GM12878 (cell line): ENCODE results near the gene CSNK2A1. TPM values are rescaled to one million over a fixed set of nuclear protein-coding genes. Genes with fewer than 3 reads are reported as not detected.
A peak's percentile ranks its signal among the peaks of the same experiment; 100 is the strongest.

Experiments
- ATAC-seq: fragments of 200-7000 bp; cut with Tn5 transposase; 3 replicates; pipeline ENCODE4 v1.9.1; 2020; ENCODE audit warnings: mild to moderate bottlenecking, moderate library complexity
- BruUV-seq: library from RNA; stranded (reverse); fragments of 400-500 nt; replicated peaks from 2 replicates; lab custom pipeline; 2021; lab: Mats Ljungman, UMichigan
- CTCF ChIA-PET: fragments of 300-600 bp; sonication (Branson Sonifier 250); formaldehyde crosslinking; extraction: SDS; loops from one replicate; lab custom pipeline; 2021; ENCODE audit warnings: inconsistent platforms; lab: Yijun Ruan, JAX
- POLR2A ChIA-PET: fragments of 350-600 bp; formaldehyde crosslinking; extraction: SDS; loops from one replicate; lab custom pipeline; 2021; ENCODE audit warnings: inconsistent platforms; lab: Charles Lee
- RAD21 ChIA-PET: fragments of 300-600 bp; sonication (Branson Sonifier 250); formaldehyde crosslinking; loops from one replicate; lab custom pipeline; 2023; ENCODE audit warnings: antibody characterized with exemption; ENCODE audit not compliant: unreplicated experiment; lab: Charles Lee
- SMC1A ChIA-PET: fragments of 300-600 bp; sonication (Branson Sonifier 250); formaldehyde crosslinking; loops from one replicate; lab custom pipeline; 2023; ENCODE audit not compliant: unreplicated experiment, uncharacterized antibody; lab: Charles Lee
- DNase-seq: peaks from one replicate; pipeline ENCODE4 v3.0.0-alpha.2; 2011; ENCODE audit warnings: low read depth, low spot score
- FAIRE-seq: peaks from 3 replicates; lab custom pipeline; 2011; peaks lifted over from hg19 to GRCh38; lab: Jason Lieb, UNC
- H2AFZ ChIP-seq: 2 replicates; pipeline ENCODE4 v1.6.0; 2011; ENCODE audit warnings: low read depth, low read length, control low read depth; ENCODE audit not compliant: control insufficient read depth
- H3K27ac ChIP-seq: 2 replicates; pipeline ENCODE4 v1.5.1; 2011; ENCODE audit warnings: control low read depth; ENCODE audit not compliant: control insufficient read depth, insufficient read depth
- H3K27me3 ChIP-seq, 2 experiments: replicated peaks in 1 of 2; 2 replicates each; pipeline versions ENCODE4 v1.6.0 to v1.6.1; 2011; ENCODE audit warnings: low read length in 1 of 2; ENCODE audit not compliant: control insufficient read depth in 2 of 2, insufficient read depth in 2 of 2
- H3K36me3 ChIP-seq, 2 experiments: 2 replicates each; pipeline ENCODE4 v1.5.1; 2011; ENCODE audit warnings: low read length in 1 of 2; ENCODE audit not compliant: control insufficient read depth in 2 of 2, insufficient read depth in 2 of 2
- H3K4me1 ChIP-seq: 2 replicates; pipeline ENCODE4 v1.6.1; 2011; ENCODE audit warnings: mild to moderate bottlenecking, low read length, moderate library complexity, mixed read lengths; ENCODE audit not compliant: control insufficient read depth, insufficient read depth
- H3K4me2 ChIP-seq: 2 replicates; pipeline ENCODE4 v1.6.0; 2011; ENCODE audit warnings: control low read depth; ENCODE audit not compliant: control insufficient read depth, insufficient read depth
- H3K4me3 ChIP-seq: fragments of 200-600 bp; sonication (generic); 2 replicates; pipeline ENCODE4 v1.5.1; 2016
- H3K79me2 ChIP-seq: 2 replicates; pipeline ENCODE4 v1.6.0; 2011; ENCODE audit warnings: low read length; ENCODE audit not compliant: control insufficient read depth, insufficient read depth
- H3K9ac ChIP-seq: 2 replicates; pipeline ENCODE4 v1.8.0; 2011; ENCODE audit warnings: low read length, control low read depth, mixed read lengths; ENCODE audit not compliant: control insufficient read depth, insufficient read depth
- H3K9me3 ChIP-seq: replicated peaks from 3 replicates; pipeline ENCODE4 v1.5.1; 2011; ENCODE audit warnings: mild to moderate bottlenecking, low read length; ENCODE audit not compliant: control insufficient read depth, insufficient read depth
- H4K20me1 ChIP-seq: 2 replicates; pipeline ENCODE4 v1.6.0; 2011; ENCODE audit not compliant: control insufficient read depth, insufficient read depth
- ATF3 ChIP-seq: IDR thresholded peaks from 2 replicates; pipeline ENCODE4 v1.6.1; 2011; ENCODE audit warnings: low read depth, mild to moderate bottlenecking, low read length, moderate library complexity, borderline replicate concordance; ENCODE audit errors: extremely low read depth
- E2F8 ChIP-seq: fragments of 450-650 bp; IDR thresholded peaks from 2 replicates; pipeline ENCODE4 v1.6.1; 2018; ENCODE audit warnings: mild to moderate bottlenecking, low read depth, moderate library complexity; ENCODE audit not compliant: partially characterized antibody
- ELK1 ChIP-seq: IDR thresholded peaks from 2 replicates; pipeline ENCODE4 v1.6.1; 2012; ENCODE audit warnings: low read depth, low read length, improper control_type of control experiment
- FOXM1 ChIP-seq: IDR thresholded peaks from 2 replicates; pipeline ENCODE4 v1.6.1; 2012; ENCODE audit warnings: low read depth, mild to moderate bottlenecking, inconsistent platforms, low read length, moderate library complexity
- HCFC1 ChIP-seq: fragments of 150-350 bp; IDR thresholded peaks from 2 replicates; pipeline ENCODE4 v1.6.1; 2014; ENCODE audit warnings: low read length
- NBN ChIP-seq: fragments of 450-650 bp; IDR thresholded peaks from 2 replicates; pipeline ENCODE4 v1.6.1; 2016
- NFYB ChIP-seq: IDR thresholded peaks from 2 replicates; pipeline ENCODE4 v1.6.1; 2011; ENCODE audit warnings: low read depth, mild to moderate bottlenecking, low read length, improper control_type of control experiment, moderate library complexity; ENCODE audit not compliant: insufficient read depth
- NR2F1 ChIP-seq: fragments of 450-650 bp; conservative IDR thresholded peaks from 2 replicates; pipeline ENCODE4 v1.6.1; 2017; ENCODE audit warnings: mild to moderate bottlenecking
- PAX5 ChIP-seq: IDR thresholded peaks from 2 replicates; pipeline ENCODE4 v1.6.1; 2011; ENCODE audit warnings: low read depth, low read length, borderline replicate concordance
- RAD51 ChIP-seq: fragments of 450-650 bp; IDR thresholded peaks from 2 replicates; pipeline ENCODE4 v1.6.1; 2016; ENCODE audit warnings: moderate library complexity, mild to moderate bottlenecking, inconsistent platforms
- SIX5 ChIP-seq: IDR thresholded peaks from 2 replicates; pipeline ENCODE4 v1.6.1; 2011; ENCODE audit warnings: mild to moderate bottlenecking, low read depth, low read length, moderate library complexity; ENCODE audit not compliant: severe bottlenecking
- SMAD1 ChIP-seq: fragments of 450-650 bp; IDR thresholded peaks from 2 replicates; pipeline ENCODE4 v1.6.1; 2018; ENCODE audit warnings: mild to moderate bottlenecking, low read depth; ENCODE audit not compliant: partially characterized antibody
- TCF7 ChIP-seq: IDR thresholded peaks from 2 replicates; pipeline ENCODE4 v1.6.1; 2014; ENCODE audit warnings: antibody characterized with exemption, borderline replicate concordance
- USF1 ChIP-seq: IDR thresholded peaks from 2 replicates; pipeline ENCODE4 v1.6.1; 2011; ENCODE audit warnings: borderline replicate concordance, low read depth, mild to moderate bottlenecking, moderate library complexity, mixed read lengths, low read length; ENCODE audit not compliant: insufficient read depth; ENCODE audit errors: extremely low read length
- USF2 ChIP-seq: IDR thresholded peaks from 2 replicates; pipeline ENCODE4 v1.6.1; 2011; ENCODE audit warnings: low read depth, low read length, improper control_type of control experiment, borderline replicate concordance
- YBX1 ChIP-seq: fragments of 450-650 bp; IDR thresholded peaks from 2 replicates; pipeline ENCODE4 v1.6.1; 2016; ENCODE audit warnings: antibody characterized with exemption
- ZNF622 ChIP-seq: fragments of 450-650 bp; IDR thresholded peaks from 2 replicates; pipeline ENCODE4 v1.6.1; 2017; ENCODE audit warnings: mild to moderate bottlenecking, inconsistent platforms
- WGBS: methylation state at CpG from one replicate; pipeline ENCODE4 v1.1.6; 2016; ENCODE audit warnings: low lambda C conversion rate; ENCODE audit not compliant: insufficient replicate concordance, insufficient coverage; ENCODE audit errors: missing lambda C conversion rate; 5-methylcytosine and 5-hydroxymethylcytosine counted together
- in situ Hi-C: fragments of 300-500 bp; cut with MboI; formaldehyde crosslinking; loops from 9 replicates; pipeline ENCODE4 v1.14.3; 2018; ENCODE audit warnings: mixed read lengths
- intact Hi-C: fragments of 100-400 bp; cut with micrococcal nuclease; formaldehyde crosslinking; loops from one replicate; pipeline ENCODE4 v1.14.2; 2022; ENCODE audit not compliant: unreplicated experiment
- polyA plus RNA-seq, 11 experiments: library from polyadenylated mRNA; depleted of rRNA in 4 of 11; unstranded in 6 of 11; stranded (reverse) in 5 of 11; fragments of >200 nt; fragmentation: Nextera tagmentation in 4 of 11; fragmentation: Illumina TruSeq in 1 of 11; extraction: Ambion mirVana in 4 of 11; extraction: Trizol in 1 of 11; gene quantifications; 1 replicate in 1 of 11; 2 replicates in 10 of 11; pipeline versions ENCODE4 v1.2.1 to v1.2.3, GENCODE V29; 2011 to 2016; ENCODE audit warnings: inconsistent platforms in 2 of 11, missing spikeins in 2 of 11, low read depth in 1 of 11
- total RNA-seq, 4 experiments: library from RNA; depleted of rRNA in 3 of 4; stranded (reverse); fragments of >200 nt in 3 of 4; fragmentation: Illumina TruSeq in 1 of 4; extraction: Trizol in 1 of 4; gene quantifications; 2 replicates each; pipeline versions ENCODE4 v1.2.1 to v1.2.3, GENCODE V29; 2013 to 2021

CSNK2A1 gene
- total and polyA plus RNA-seq, 10 of the 15 experiments (the other 5 are each of a cell fraction or from before 2014, with no cell fraction given): 47.6 to 199 (median 95.0) TPM

GRCh38 chr20:584161-584970 is 40.8 kb upstream of the CSNK2A1 start:
- RAD21 ChIA-PET: interaction anchor here (1.1 to 1.9 kb wide), 2 partner anchors 42 to 62 kb away, joined by 3 to 6 read pairs; no protein-coding TSS in a partner anchor
- SMC1A ChIA-PET: interaction anchor here (0.9 to 2.1 kb wide), 4 partner anchors 17 to 83 kb away, joined by 3 to 12 read pairs (median 4); no protein-coding TSS in a partner anchor
- no peak overlapping the region for H3K4me3 ChIP-seq
- in situ Hi-C loops: no loop called here
- 26% methylated on average over 8 of the region's 8 CpGs for WGBS
- FAIRE-seq (peak; percentile 70), ATAC-seq (peak; percentile 68), DNase-seq (no peak)
- H2AFZ ChIP-seq: no peak overlapping the region
- BruUV-seq: no TSS peak
- H3K9me3 ChIP-seq: no peaks in the 10 kb centered on the region
- H3K27ac ChIP-seq: no peak overlapping the region
- H3K36me3 ChIP-seq: no peaks in the 10 kb centered on the region
- intact Hi-C loops: no loop called here
- H3K79me2 ChIP-seq: no peaks in the 10 kb centered on the region
- peak; percentile 10; the same call in 1 of the 2 replicates for TF ChIP-seq USF2
- no peak for TF ChIP-seq PAX5
- TF ChIP-seq FOXM1: no peak
- TF ChIP-seq SIX5: peak; percentile 74
- no peak for TF ChIP-seq NBN
- no peak for TF ChIP-seq SMAD1
- no peak for TF ChIP-seq YBX1
- TF ChIP-seq RAD51: peak; percentile 66; the same call in 1 of the 2 replicates
- TF ChIP-seq NFYB: peak; percentile 46; the same call in 1 of the 2 replicates
- TF ChIP-seq NR2F1: no peak
- no peak for TF ChIP-seq TCF7
- TF ChIP-seq ZNF622: no peak
- TF ChIP-seq USF1: peak; percentile 47
- no peak for TF ChIP-seq ELK1
- TF ChIP-seq ATF3: 0 out of 2 replicates have a peak, but pooled peaks have one; percentile 22
- TF ChIP-seq E2F8: no peak
- TF ChIP-seq HCFC1: peak; percentile 76
- no peaks in the 10 kb centered on the region for H4K20me1 ChIP-seq
- no peak overlapping the region for H3K9ac ChIP-seq
- CTCF ChIA-PET: interaction anchor here (0.8 to 5.4 kb wide), 5 partner anchors 9 to 61 kb away, joined by 3 to 27 read pairs (median 5); no protein-coding TSS in a partner anchor
- H3K27me3 ChIP-seq: no peaks in the 10 kb centered on the region
- POLR2A ChIA-PET: no interaction called here
- peaks cover 8% of the 10 kb centered on the region for H3K4me1 ChIP-seq
- H3K4me2 ChIP-seq: no peak overlapping the region
